Neural cell (in vitro differentiated cells): Measurements from ENCODE around the gene SPATA2.

ENCODE experiments used
- CTCF ChIP-seq: fragments of 450-650 bp; IDR thresholded peaks from 2 replicates; pipeline ENCODE4 v1.5.1; 2014; ENCODE audit warnings: antibody characterized with exemption, mild to moderate bottlenecking, moderate library complexity; ENCODE audit not compliant: poor library complexity, severe bottlenecking
- EZH2 ChIP-seq: fragments of 200-600, 300-800 bp; shearing (Covaris generic), sonication (generic); IDR thresholded peaks from 2 replicates; pipeline ENCODE4 v1.6.1; 2014; ENCODE audit warnings: antibody characterized with exemption, low read length, borderline replicate concordance, mild to moderate bottlenecking; ENCODE audit not compliant: insufficient read depth, poor library complexity, severe bottlenecking
- SMC3 ChIP-seq: fragments of 450-650 bp; conservative IDR thresholded peaks from 2 replicates; pipeline ENCODE4 v1.6.1; 2014; ENCODE audit warnings: antibody characterized with exemption, mild to moderate bottlenecking, moderate library complexity; ENCODE audit not compliant: poor library complexity

GRCh38 chr20:49936153-49937026 is 21.1 kb upstream of the SPATA2 start, which contains the start of gene RNF114:
- TF ChIP-seq CTCF (peak; percentile 29), SMC3 (peak; percentile 24), EZH2 (no peak)
